Dendritic cell treated with granulocyte-macrophage colony-stimulating factor and Interleukin-4, amounts not matched to agents 40 ng/mL and 50 ng/mL, for 4 days (primary cell): ENCODE measurements around the gene LARP4B.

Experiments
- H3K27ac Mint-ChIP-seq: one replicate; pipeline ENCODE4 v1.8.0; 2022; ENCODE audit warnings: mild to moderate bottlenecking, mixed read lengths
- H3K27me3 Mint-ChIP-seq: one replicate; pipeline ENCODE4 v1.8.0; 2022; ENCODE audit warnings: mild to moderate bottlenecking, mixed read lengths
- H3K36me3 Mint-ChIP-seq: one replicate; pipeline ENCODE4 v1.8.0; 2022; ENCODE audit warnings: low read depth, mixed read lengths
- H3K4me1 Mint-ChIP-seq: one replicate; pipeline ENCODE4 v1.8.0; 2022; ENCODE audit warnings: low read depth, mixed read lengths
- H3K4me3 Mint-ChIP-seq: one replicate; pipeline ENCODE4 v1.8.0; 2022; ENCODE audit warnings: mild to moderate bottlenecking, moderate library complexity, mixed read lengths
- H3K9me3 Mint-ChIP-seq: one replicate; pipeline ENCODE4 v1.8.0; 2022; ENCODE audit warnings: mixed read lengths
- intact Hi-C: fragments of 100-400 bp; cut with micrococcal nuclease; formaldehyde crosslinking; loops from one replicate; pipeline ENCODE4 v1.15.0; 2022

LARP4B gene

DNA sequence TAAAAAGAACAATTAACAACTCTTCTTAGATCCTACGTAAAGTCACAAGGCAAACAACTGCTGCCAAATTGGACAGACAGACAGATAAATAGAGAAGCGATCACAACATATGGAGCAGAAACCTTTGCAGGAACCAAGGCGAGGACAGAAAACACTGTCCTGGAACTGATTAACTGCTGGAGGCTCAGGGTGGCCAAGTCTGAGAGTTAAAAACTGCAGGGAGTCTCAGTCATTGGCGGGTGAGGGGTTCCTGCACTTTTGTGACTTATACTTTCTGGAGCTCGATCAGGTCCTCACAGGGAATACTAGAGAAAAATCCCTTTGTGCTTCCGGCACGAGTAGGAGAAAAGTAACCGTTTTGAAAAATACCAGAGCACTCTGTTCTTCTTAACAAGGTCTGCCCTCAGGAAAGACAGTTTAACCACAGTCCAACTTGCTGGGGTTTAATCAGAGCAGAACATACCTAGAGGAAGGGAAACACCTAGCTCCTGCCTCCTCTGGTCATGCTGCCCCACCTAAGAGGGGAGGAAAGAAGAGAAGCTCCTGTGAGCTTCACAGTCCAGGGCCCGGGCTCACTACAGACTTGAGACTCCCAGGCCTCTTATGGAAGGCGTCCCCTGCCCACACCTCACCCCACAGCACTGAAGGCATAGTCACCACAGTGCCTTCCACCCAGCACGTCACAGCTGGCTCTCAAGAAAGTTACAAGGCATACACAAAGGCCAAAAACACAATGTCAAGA, 74.9 kb downstream of the LARP4B start:
- Mint-ChIP-seq H3K4me1 (peaks cover 10% of the 10 kb centered on the region), H3K36me3 (peaks cover 96% of the 10 kb centered on the region), H3K27me3 (no peaks in the 10 kb centered on the region), H3K27ac (no peak overlapping the region), H3K9me3 (no peaks in the 10 kb centered on the region), H3K4me3 (no peak overlapping the region)
- intact Hi-C loops: no loop called here

DNA sequence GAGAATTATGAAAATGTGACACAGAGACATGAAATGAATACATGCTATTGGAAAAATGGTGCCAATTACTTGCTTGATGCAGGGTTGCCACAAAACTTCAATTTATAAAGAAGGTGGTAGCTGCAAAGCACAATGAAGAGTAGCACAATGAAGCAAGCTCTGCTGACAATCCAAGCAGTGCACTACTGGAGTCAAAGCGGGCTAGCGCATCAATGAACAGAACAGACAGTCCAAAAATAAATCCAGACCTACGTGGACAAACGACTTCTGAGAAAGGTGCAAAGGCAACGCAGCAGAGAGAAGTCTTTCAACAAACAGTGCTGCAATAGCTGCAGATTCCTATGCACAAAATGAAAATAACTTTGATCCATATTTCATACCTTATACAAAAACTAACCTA, 75.8 kb downstream of the LARP4B start:
- Mint-ChIP-seq H3K36me3 (peaks cover 96% of the 10 kb centered on the region), H3K4me3 (no peak overlapping the region), H3K9me3 (no peaks in the 10 kb centered on the region), H3K27me3 (no peaks in the 10 kb centered on the region), H3K4me1 (peaks cover 19% of the 10 kb centered on the region), H3K27ac (no peak overlapping the region)
- intact Hi-C loops: no loop called here

DNA sequence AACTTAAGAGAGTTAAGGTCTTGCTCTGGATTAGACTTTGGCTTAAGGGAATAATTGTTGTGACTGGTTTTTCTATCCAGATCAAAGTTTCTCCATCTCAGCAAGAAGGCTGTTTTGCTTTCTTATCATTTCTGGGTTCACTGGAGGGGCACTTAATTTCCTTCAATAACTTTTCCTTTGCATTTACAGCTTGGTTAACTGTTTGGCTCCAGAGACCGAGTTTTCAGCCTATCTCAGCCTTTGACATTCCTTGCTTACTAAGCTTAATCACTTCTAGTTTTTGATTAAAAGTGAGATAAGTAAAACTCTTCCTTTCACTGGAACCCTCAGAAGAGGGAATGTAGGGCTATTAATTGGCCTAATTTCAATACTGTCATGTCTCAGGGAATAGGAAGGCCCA, 76.4 kb downstream of the LARP4B start:
- H3K9me3 Mint-ChIP-seq: no peaks in the 10 kb centered on the region
- H3K4me1 Mint-ChIP-seq: peaks cover 19% of the 10 kb centered on the region
- H3K4me3 Mint-ChIP-seq: no peak overlapping the region
- H3K27me3 Mint-ChIP-seq: no peaks in the 10 kb centered on the region
- H3K27ac Mint-ChIP-seq: no peak overlapping the region
- intact Hi-C loops: no loop called here
- H3K36me3 Mint-ChIP-seq: peaks cover 96% of the 10 kb centered on the region

DNA sequence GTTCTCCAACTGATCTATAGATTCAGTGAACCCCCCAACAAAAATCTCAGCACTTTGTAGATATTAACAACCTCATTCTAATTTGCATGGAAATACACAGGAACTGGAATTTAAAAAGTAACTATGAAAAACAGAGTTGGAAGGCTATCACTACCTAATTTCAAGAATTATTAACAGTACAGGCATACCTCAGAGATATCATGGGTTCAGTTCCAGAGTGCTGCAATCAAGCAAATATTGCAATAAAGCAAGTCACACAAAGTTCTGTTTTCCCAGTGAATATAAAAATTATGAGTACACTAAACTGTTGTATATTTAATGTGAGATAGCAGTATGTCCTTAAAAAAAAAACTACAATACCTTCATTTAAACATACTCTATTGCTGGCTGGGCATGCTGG, 78.5 kb downstream of the LARP4B start:
- Mint-ChIP-seq H3K27ac (no peak overlapping the region), H3K4me3 (no peak overlapping the region), H3K9me3 (no peaks in the 10 kb centered on the region), H3K27me3 (no peaks in the 10 kb centered on the region), H3K4me1 (peaks cover 31% of the 10 kb centered on the region), H3K36me3 (peaks cover 96% of the 10 kb centered on the region)
- intact Hi-C loops: no loop called here

- intact Hi-C loops: no loop called here
- peaks cover 98% of the 10 kb centered on the region for H3K36me3 Mint-ChIP-seq
- H3K27ac Mint-ChIP-seq: peak overlapping the region; percentile 43
- H3K9me3 Mint-ChIP-seq: no peaks in the 10 kb centered on the region
- no peak overlapping the region for H3K4me3 Mint-ChIP-seq
- H3K4me1 Mint-ChIP-seq: peaks cover 36% of the 10 kb centered on the region
- no peaks in the 10 kb centered on the region for H3K27me3 Mint-ChIP-seq
Observed at GRCh38 chr10:852386-852785, 79.1 kb downstream of the LARP4B start.

- peak overlapping the region; percentile 13 for H3K4me3 Mint-ChIP-seq
- H3K9me3 Mint-ChIP-seq: no peaks in the 10 kb centered on the region
- peaks cover 38% of the 10 kb centered on the region for H3K4me1 Mint-ChIP-seq
- no peaks in the 10 kb centered on the region for H3K27me3 Mint-ChIP-seq
- intact Hi-C loops: no loop called here
- peak overlapping the region; percentile 43 for H3K27ac Mint-ChIP-seq
- H3K36me3 Mint-ChIP-seq: peaks cover 98% of the 10 kb centered on the region
Observed at GRCh38 chr10:851901-852300, 79.6 kb downstream of the LARP4B start.

- no peaks in the 10 kb centered on the region for H3K9me3 Mint-ChIP-seq
- peaks cover 55% of the 10 kb centered on the region for H3K4me1 Mint-ChIP-seq
Observed at GRCh38 chr10:850093-850492, 81.4 kb downstream of the LARP4B start.

GRCh38 chr10:847868-848267, 83.6 kb downstream of the LARP4B start:
- no peak overlapping the region for H3K4me3 Mint-ChIP-seq
- intact Hi-C loops: no loop called here
- peaks cover 57% of the 10 kb centered on the region for H3K4me1 Mint-ChIP-seq
- H3K36me3 Mint-ChIP-seq: peaks cover 100% of the 10 kb centered on the region
- H3K27me3 Mint-ChIP-seq: no peaks in the 10 kb centered on the region
- no peaks in the 10 kb centered on the region for H3K9me3 Mint-ChIP-seq
- no peak overlapping the region for H3K27ac Mint-ChIP-seq

More at GRCh38 chr10:850093-850492, 81.4 kb downstream of the LARP4B start:
- peaks cover 99% of the 10 kb centered on the region for H3K36me3 Mint-ChIP-seq
- H3K4me3 Mint-ChIP-seq: no peak overlapping the region
- no peaks in the 10 kb centered on the region for H3K27me3 Mint-ChIP-seq
- H3K27ac Mint-ChIP-seq: no peak overlapping the region
- intact Hi-C loops: no loop called here

DNA sequence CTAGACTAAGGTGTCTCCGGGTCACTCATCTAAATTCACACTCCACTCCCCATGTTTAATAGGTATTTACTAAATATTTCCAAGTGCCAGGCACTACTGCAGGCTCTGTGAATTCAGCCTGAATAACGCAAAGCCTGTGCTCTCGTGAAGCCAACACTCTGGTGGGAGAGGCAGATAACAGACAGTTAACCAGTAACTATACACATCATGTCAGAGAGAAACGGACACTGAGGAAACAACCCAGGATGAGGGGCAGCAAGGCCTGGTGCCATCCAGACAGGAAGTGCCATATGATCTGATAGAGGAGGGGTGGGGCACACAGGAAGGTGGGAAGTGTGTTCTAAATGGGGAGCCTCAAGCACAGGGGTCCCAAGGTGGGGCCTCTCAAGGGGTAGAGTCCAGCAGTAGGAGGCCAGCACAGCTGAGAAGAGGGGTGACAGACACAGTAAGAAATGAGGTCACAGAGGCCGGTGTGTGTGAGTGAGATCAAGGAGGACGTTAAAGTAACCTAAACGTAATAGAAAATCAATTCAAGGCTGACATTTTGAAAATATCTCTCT, 85.3 kb downstream of the LARP4B start:
- Mint-ChIP-seq H3K4me1 (peaks cover 43% of the 10 kb centered on the region), H3K27ac (peak overlapping the region; percentile 11), H3K4me3 (no peak overlapping the region), H3K36me3 (peaks cover 99% of the 10 kb centered on the region), H3K9me3 (no peaks in the 10 kb centered on the region), H3K27me3 (no peaks in the 10 kb centered on the region)
- intact Hi-C loops: no loop called here

DNA sequence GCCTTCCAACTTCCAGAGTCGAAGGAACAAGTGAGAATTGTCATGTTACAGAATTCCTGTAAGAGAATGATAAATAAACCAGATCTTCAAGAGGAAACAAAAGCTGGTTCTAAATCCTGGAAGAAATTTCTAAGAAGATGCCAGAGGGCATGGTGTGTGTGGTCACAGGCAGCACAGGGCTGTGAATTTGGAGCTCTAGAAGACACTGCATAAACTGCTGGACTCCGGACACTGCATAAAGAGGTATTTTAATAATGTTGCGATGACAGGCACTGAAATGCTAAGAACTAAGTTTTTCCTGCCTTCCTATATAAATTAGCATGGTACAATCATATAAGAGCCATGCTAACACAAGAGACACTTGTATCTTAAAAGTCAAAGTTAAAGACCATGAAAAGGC, 86.0 kb downstream of the LARP4B start:
- peaks cover 38% of the 10 kb centered on the region for H3K4me1 Mint-ChIP-seq
- peak overlapping the region; percentile 54 for H3K27ac Mint-ChIP-seq
- intact Hi-C loops: no loop called here
- H3K27me3 Mint-ChIP-seq: no peaks in the 10 kb centered on the region
- no peak overlapping the region for H3K4me3 Mint-ChIP-seq
- H3K9me3 Mint-ChIP-seq: no peaks in the 10 kb centered on the region
- H3K36me3 Mint-ChIP-seq: peaks cover 99% of the 10 kb centered on the region

- peaks cover 99% of the 10 kb centered on the region for H3K36me3 Mint-ChIP-seq
- no peak overlapping the region for H3K27ac Mint-ChIP-seq
- intact Hi-C loops: no loop called here
- H3K4me1 Mint-ChIP-seq: peaks cover 38% of the 10 kb centered on the region
- no peaks in the 10 kb centered on the region for H3K9me3 Mint-ChIP-seq
- no peaks in the 10 kb centered on the region for H3K27me3 Mint-ChIP-seq
- no peak overlapping the region for H3K4me3 Mint-ChIP-seq
Observed at GRCh38 chr10:844552-844951, 87.0 kb downstream of the LARP4B start.

- Mint-ChIP-seq H3K36me3 (peaks cover 99% of the 10 kb centered on the region), H3K9me3 (no peaks in the 10 kb centered on the region), H3K27ac (no peak overlapping the region), H3K27me3 (no peaks in the 10 kb centered on the region), H3K4me1 (peaks cover 31% of the 10 kb centered on the region), H3K4me3 (no peak overlapping the region)
- intact Hi-C loops: no loop called here
Observed at GRCh38 chr10:843703-844102, 87.8 kb downstream of the LARP4B start.

DNA sequence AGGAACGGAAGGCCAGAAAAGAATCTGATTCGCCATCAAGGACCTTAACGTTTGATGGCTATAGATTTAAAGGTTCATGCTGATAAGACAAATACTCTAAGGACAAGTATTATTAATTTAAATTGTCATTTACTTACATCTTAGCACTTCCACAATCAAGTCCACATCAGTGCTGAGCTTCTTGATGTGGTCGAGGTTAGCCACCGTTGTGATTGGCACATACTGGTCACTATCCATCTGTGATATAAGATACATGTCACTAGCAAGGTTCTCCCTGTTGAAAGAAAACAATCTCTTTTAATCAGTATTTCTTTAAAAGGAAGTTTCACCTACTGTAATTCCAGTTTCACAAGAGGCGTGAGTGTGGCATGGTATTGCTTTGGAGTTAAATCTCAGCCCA, 88.7 kb downstream of the LARP4B start:
- H3K4me1 Mint-ChIP-seq: peaks cover 24% of the 10 kb centered on the region
- intact Hi-C loops: no loop called here
- H3K36me3 Mint-ChIP-seq: peaks cover 99% of the 10 kb centered on the region

GRCh38 chr10:841535-841934, 90.0 kb downstream of the LARP4B start:
- Mint-ChIP-seq H3K36me3 (peaks cover 99% of the 10 kb centered on the region), H3K4me1 (peaks cover 15% of the 10 kb centered on the region), H3K27me3 (no peaks in the 10 kb centered on the region), H3K9me3 (no peaks in the 10 kb centered on the region), H3K4me3 (no peak overlapping the region), H3K27ac (no peak overlapping the region)
- intact Hi-C loops: no loop called here

More for the DNA sequence above, 88.7 kb downstream of the LARP4B start:
- Mint-ChIP-seq H3K27me3 (no peaks in the 10 kb centered on the region), H3K27ac (no peak overlapping the region), H3K4me3 (no peak overlapping the region), H3K9me3 (no peaks in the 10 kb centered on the region)
